ENCODE results near the gene KIAA1328.
"Not testable (repeated sequence)": the region's sequence is repeated elsewhere in the genome, so short reads cannot be mapped to it uniquely, and the experiment has no call there.

KIAA1328 gene

GRCh38 chr18:36813824-36814223 lies 15.1 kb upstream of the KIAA1328 start:
- no peak for TF ChIP-seq ZFX (IDR thresholded peaks at IDR 0.05)
- no peak for TF ChIP-seq CTCF (conservative IDR thresholded peaks at IDR 0.05)
- H3K27ac ChIP-seq: no peak overlapping the region

- TF ChIP-seq CTCF (conservative IDR thresholded peaks at IDR 0.05) (no peak), ZFX (IDR thresholded peaks at IDR 0.05) (no peak)
- H3K27ac ChIP-seq: no peak overlapping the region
Measured at GRCh38 chr18:36814994-36815393, 13.9 kb upstream of the KIAA1328 start.

- not testable (repeated sequence) for H3K27ac ChIP-seq
Measured at GRCh38 chr18:36816096-36816495, 12.8 kb upstream of the KIAA1328 start.

GRCh38 chr18:36817039-36817438 lies 11.9 kb upstream of the KIAA1328 start:
- no peak for TF ChIP-seq ZFX (IDR thresholded peaks at IDR 0.05)
- TF ChIP-seq CTCF (conservative IDR thresholded peaks at IDR 0.05): no peak
- H3K27ac ChIP-seq: 0 out of 2 replicates have a peak overlapping the region, but pooled peaks have one; percentile 0

GRCh38 chr18:36818652-36819051 lies 10.3 kb upstream of the KIAA1328 start:
- H3K27ac ChIP-seq: no peak overlapping the region
- TF ChIP-seq CTCF (conservative IDR thresholded peaks at IDR 0.05) (no peak), ZFX (IDR thresholded peaks at IDR 0.05) (no peak)

- H3K27ac ChIP-seq: no peak overlapping the region
- TF ChIP-seq ZFX (IDR thresholded peaks at IDR 0.05) (no peak), CTCF (conservative IDR thresholded peaks at IDR 0.05) (no peak)
Measured at GRCh38 chr18:36819621-36820020, 9.3 kb upstream of the KIAA1328 start.

- TF ChIP-seq ZFX (IDR thresholded peaks at IDR 0.05) (no peak), CTCF (conservative IDR thresholded peaks at IDR 0.05) (no peak)
- no peak overlapping the region for H3K27ac ChIP-seq
Measured at GRCh38 chr18:36821681-36822080, 7.2 kb upstream of the KIAA1328 start.

- TF ChIP-seq ZFX (IDR thresholded peaks at IDR 0.05) (no peak), CTCF (conservative IDR thresholded peaks at IDR 0.05) (no peak)
Measured at GRCh38 chr18:36825526-36825925, 3.4 kb upstream of the KIAA1328 start.

More at GRCh38 chr18:36825526-36825925, 3.4 kb upstream of the KIAA1328 start:
- H3K27ac ChIP-seq: no peak overlapping the region

Data from C4-2B (cell line).